ENCODE results near the gene KANK4.

KANK4 gene

DNA sequence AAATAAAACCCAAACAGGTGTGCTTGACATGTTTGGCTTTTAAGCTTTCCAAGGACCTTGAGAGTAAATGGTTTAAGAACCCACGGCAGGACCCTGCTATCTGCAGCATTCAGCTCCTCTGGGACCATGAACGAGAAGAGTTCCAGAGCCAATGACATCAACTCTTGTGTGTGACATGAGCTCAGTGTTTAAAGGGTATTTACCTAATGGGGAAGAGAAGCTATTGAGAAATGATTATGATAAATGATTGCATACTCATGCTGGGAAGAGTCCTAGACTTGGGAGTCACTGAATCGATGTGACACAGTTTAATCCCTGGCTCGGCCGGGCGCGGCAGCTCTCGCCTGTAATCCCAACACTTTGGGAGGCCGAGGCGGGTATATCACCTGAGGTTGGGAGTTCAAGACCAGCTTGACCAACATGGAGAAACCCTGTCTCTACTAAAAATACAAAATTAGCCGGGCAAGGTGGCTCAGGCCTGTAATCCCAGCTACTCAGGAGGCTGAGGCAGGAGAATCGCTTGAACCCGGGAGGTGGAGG lies 55.4 kb downstream of the KANK4 start:
- ChIA-PET POLR2A (no interaction called here), CTCF (interaction anchor here (0.6 to 2.3 kb wide), 6 partner anchors 8 to 181 kb away, joined by 3 to 7 read pairs (median 3); no protein-coding TSS in a partner anchor)

DNA sequence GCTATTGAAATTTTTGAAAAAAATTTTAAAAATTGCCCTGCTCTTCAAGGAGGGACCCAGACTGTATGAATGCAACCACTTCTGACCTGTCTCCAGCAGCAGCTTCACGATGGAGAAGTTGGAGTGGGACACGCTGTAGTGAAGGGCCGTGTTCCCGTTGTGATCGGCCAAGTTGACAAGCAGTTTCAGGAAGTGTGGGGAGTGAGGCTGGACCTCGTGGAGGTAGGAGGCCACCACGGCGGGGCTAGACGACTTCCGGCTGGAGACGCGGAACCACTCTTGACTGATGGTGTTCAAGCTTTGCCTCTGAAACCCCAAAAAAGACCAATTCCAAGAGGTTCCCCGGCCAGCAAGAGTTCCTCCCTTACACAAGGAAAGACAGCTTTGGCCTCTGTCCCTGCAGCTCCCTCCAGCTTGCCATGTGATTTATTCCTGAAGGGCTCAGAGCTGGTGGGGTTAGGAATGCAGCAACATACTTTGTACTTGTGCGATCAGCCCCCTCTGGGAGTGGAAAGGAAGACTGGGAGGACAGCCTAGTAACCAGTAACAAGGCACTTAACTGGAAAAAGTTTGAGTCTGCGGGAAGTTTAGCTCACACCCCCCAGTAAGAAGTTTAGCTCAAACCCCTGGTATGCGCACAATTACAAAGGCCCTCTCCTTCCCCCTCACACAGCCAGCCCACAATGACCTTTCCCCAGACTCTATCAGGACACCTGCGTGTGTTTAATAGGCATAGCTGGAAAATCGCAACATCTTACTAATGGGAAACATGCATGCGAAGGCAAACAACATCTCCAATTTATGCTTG lies 56.0 kb downstream of the KANK4 start:
- no peak for DNase-seq (ENCODE audit: extremely low spot score)
- ChIA-PET POLR2A (no interaction called here), CTCF (interaction anchor here (1.0 to 2.3 kb wide), 7 partner anchors 7 to 181 kb away, joined by 3 to 7 read pairs (median 3); no protein-coding TSS in a partner anchor)
- TF ChIP-seq, protein P1, sequence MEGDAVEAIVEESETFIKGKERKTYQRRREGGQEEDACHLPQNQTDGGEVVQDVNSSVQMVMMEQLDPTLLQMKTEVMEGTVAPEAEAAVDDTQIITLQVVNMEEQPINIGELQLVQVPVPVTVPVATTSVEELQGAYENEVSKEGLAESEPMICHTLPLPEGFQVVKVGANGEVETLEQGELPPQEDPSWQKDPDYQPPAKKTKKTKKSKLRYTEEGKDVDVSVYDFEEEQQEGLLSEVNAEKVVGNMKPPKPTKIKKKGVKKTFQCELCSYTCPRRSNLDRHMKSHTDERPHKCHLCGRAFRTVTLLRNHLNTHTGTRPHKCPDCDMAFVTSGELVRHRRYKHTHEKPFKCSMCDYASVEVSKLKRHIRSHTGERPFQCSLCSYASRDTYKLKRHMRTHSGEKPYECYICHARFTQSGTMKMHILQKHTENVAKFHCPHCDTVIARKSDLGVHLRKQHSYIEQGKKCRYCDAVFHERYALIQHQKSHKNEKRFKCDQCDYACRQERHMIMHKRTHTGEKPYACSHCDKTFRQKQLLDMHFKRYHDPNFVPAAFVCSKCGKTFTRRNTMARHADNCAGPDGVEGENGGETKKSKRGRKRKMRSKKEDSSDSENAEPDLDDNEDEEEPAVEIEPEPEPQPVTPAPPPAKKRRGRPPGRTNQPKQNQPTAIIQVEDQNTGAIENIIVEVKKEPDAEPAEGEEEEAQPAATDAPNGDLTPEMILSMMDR (IDR thresholded peaks at IDR 0.05; ENCODE audit: control extremely low read depth, extremely low read depth, low read depth, missing control alignments), result no peak

More for the DNA sequence above, 55.4 kb downstream of the KANK4 start:
- DNase-seq (ENCODE audit: extremely low spot score), result no peak
- TF ChIP-seq, protein P1 (IDR thresholded peaks at IDR 0.05; ENCODE audit: control extremely low read depth, extremely low read depth, low read depth, missing control alignments), result no peak

DNA sequence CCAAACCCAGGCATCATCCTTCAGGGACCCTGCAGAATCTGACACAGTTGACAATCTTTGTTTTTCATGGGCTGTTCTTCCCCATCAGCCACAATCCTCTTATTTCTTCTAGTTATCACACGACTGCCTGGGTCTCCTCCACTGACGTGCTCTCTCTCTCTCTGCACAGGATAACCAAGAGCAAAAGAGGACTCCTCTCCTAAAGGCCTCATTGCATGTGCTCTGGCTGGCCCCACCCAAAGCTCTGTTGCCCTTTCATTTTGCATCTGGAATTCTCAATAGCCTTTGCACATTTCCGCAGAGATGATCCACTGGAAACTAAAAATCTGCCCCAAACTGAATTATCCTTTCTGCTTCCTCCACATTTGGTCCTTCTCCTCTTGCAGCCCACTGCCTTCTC lies 58.5 kb downstream of the KANK4 start:
- ChIA-PET POLR2A (no interaction called here), CTCF (no interaction called here)
- DNase-seq (ENCODE audit: extremely low spot score), result no peak
- TF ChIP-seq, protein P1 (IDR thresholded peaks at IDR 0.05; ENCODE audit: control extremely low read depth, extremely low read depth, low read depth, missing control alignments), result no peak

DNA sequence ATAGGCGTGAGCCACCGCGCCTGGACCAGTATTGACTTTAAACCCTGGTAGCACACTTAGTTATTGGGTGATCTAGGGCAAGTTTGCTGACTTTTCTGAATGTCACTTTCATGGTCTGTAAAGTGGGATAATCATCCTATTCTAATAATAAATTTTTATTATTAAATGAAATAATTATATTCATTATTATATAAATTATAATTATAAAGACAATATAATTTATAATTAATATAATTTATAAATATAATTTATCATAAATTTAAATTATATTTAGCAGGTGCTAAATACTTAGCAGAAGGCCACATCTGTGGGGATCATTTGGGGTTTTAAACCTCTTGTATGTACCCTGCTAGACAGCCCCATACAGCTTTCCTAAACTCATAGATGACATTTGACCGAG lies 59.7 kb downstream of the KANK4 start:
- ChIA-PET CTCF (no interaction called here), POLR2A (no interaction called here)
- no peak for DNase-seq (ENCODE audit: extremely low spot score)
- TF ChIP-seq, protein P1 (IDR thresholded peaks at IDR 0.05; ENCODE audit: control extremely low read depth, extremely low read depth, low read depth, missing control alignments), result no peak

DNA sequence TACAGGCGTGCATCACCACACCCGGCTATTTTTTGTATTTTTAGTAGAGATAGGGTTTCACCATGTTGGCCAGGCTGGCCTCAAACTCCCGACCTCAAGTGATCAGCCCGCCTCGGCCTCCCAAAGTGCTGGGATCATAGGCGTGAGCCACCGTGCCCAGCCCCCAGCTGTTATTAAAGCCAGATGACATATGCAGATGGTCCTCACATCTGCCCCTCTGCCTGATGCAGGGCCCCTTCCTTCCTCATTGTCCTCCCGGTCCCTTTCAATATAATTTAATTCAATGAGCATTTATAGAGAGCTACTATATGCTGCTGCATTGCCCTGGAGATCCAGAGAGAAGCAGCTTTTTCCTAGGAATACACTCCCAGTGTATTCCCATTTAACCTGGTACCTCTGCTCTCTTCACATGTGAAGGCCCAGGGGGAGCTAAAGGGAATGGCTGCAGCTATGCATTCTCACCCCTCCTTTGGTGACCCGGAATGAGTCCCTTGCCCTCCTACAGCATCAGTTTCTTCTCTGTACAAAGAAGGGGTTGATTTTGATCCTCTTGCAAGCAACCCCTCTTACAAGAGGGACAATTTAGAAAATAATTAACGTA lies 69.0 kb downstream of the KANK4 start:
- no peak for DNase-seq (ENCODE audit: extremely low spot score)
- TF ChIP-seq, protein P1 (IDR thresholded peaks at IDR 0.05; ENCODE audit: control extremely low read depth, extremely low read depth, low read depth, missing control alignments), result no peak
- POLR2A ChIA-PET, result no interaction called here
- CTCF ChIA-PET, result no interaction called here

DNA sequence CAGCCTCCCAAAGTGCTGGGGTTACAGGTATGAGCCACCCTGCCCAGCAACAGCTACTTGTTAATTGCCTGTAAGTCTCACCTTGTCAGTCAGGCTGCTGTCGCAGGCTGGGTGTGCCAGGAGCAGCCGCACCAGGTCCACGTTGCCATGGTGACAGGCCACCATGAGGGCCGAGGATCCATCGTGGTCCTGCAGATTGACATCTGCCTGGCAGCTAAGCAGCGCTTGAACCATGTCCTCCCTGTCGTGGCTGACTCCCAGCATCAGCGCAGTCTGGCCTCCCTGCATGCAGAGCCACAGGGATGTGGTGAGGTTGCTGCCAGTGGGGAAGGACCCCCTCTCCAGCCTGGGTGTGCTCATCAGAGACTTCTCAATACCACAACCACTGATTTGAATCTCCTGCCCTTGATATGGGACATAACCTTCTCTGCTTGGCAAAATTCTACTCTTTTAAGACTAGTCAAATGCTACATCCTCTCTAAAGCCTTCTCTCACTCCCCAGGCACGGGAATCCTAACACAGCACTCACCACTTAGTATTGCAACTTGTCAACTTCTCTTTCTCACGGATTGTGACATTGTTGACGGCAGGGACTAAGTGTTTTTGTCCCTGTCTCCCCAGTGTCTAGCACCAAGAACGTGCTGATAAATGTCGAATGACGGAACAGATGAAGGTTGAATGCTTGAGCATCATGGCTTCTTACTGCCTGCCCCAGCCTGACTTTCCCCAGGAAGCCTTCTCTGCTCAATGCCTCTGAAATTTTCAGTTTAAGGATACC lies 71.7 kb downstream of the KANK4 start:
- DNase-seq (ENCODE audit: extremely low spot score), result no peak
- ChIA-PET CTCF (no interaction called here), POLR2A (no interaction called here)
- TF ChIP-seq, protein P1 (IDR thresholded peaks at IDR 0.05; ENCODE audit: control extremely low read depth, extremely low read depth, low read depth, missing control alignments), result no peak
